ENCODE data around the gene AUTS2. TPM values are rescaled to one million over a fixed set of nuclear protein-coding genes. Genes with fewer than 3 reads are reported as not detected.
A peak's percentile ranks its signal among the peaks of the same experiment; 100 is the strongest.

Gene AUTS2
- total RNA-seq, 1 donor from 2014 or later, result 125 TPM

- peaks cover 36% of the 10 kb centered on the region for H3K27me3 Mint-ChIP-seq
- H3K4me3 Mint-ChIP-seq (ENCODE audit: low read depth), result no peak overlapping the region
- no peak for TF ChIP-seq CTCF (IDR thresholded peaks at IDR 0.05; ENCODE audit: unreplicated experiment)
- H3K4me1 Mint-ChIP-seq (ENCODE audit: low read depth), result peaks cover 47% of the 10 kb centered on the region
- no peak overlapping the region for H3K27ac Mint-ChIP-seq
- no peaks in the 10 kb centered on the region for H3K9me3 Mint-ChIP-seq (ENCODE audit: low read depth)
- no peak for DNase-seq (ENCODE audit: low spot score, unreplicated experiment)
- H3K36me3 Mint-ChIP-seq (ENCODE audit: insufficient read depth), result peaks cover 10% of the 10 kb centered on the region
Measured at GRCh38 chr7:70569335-70569819, 971.1 kb downstream of the AUTS2 start.

- peaks cover 41% of the 10 kb centered on the region for H3K27me3 Mint-ChIP-seq
Measured at GRCh38 chr7:70570029-70570428, 971.8 kb downstream of the AUTS2 start.

GRCh38 chr7:70570961-70571360 is 972.7 kb downstream of the AUTS2 start:
- H3K27ac Mint-ChIP-seq, result peak overlapping the region; percentile 81

More at GRCh38 chr7:70570029-70570428, 971.8 kb downstream of the AUTS2 start:
- no peak for DNase-seq (ENCODE audit: low spot score, unreplicated experiment)
- Mint-ChIP-seq H3K4me3 (ENCODE audit: low read depth) (no peak overlapping the region), H3K9me3 (ENCODE audit: low read depth) (no peaks in the 10 kb centered on the region), H3K27ac (no peak overlapping the region), H3K36me3 (ENCODE audit: insufficient read depth) (peaks cover 12% of the 10 kb centered on the region), H3K4me1 (ENCODE audit: low read depth) (peaks cover 47% of the 10 kb centered on the region)
- TF ChIP-seq CTCF (IDR thresholded peaks at IDR 0.05; ENCODE audit: unreplicated experiment), result no peak

GRCh38 chr7:70571403-70571934 is 973.2 kb downstream of the AUTS2 start:
- DNase-seq (ENCODE audit: low spot score, unreplicated experiment), result no peak
- H3K4me3 Mint-ChIP-seq (ENCODE audit: low read depth), result no peak overlapping the region

More at GRCh38 chr7:70570961-70571360, 972.7 kb downstream of the AUTS2 start:
- no peak for TF ChIP-seq CTCF (IDR thresholded peaks at IDR 0.05; ENCODE audit: unreplicated experiment)
- Mint-ChIP-seq H3K4me3 (ENCODE audit: low read depth) (no peak overlapping the region), H3K36me3 (ENCODE audit: insufficient read depth) (peaks cover 12% of the 10 kb centered on the region), H3K4me1 (ENCODE audit: low read depth) (peaks cover 47% of the 10 kb centered on the region), H3K9me3 (ENCODE audit: low read depth) (no peaks in the 10 kb centered on the region), H3K27me3 (peaks cover 36% of the 10 kb centered on the region)
- DNase-seq (ENCODE audit: low spot score, unreplicated experiment), result no peak

GRCh38 chr7:70571961-70572360 is 973.7 kb downstream of the AUTS2 start:
- no peak overlapping the region for H3K4me3 Mint-ChIP-seq (ENCODE audit: low read depth)
- H3K9me3 Mint-ChIP-seq (ENCODE audit: low read depth), result no peaks in the 10 kb centered on the region

More at GRCh38 chr7:70571403-70571934, 973.2 kb downstream of the AUTS2 start:
- H3K4me1 Mint-ChIP-seq (ENCODE audit: low read depth), result peaks cover 47% of the 10 kb centered on the region
- peaks cover 15% of the 10 kb centered on the region for H3K36me3 Mint-ChIP-seq (ENCODE audit: insufficient read depth)
- peaks cover 37% of the 10 kb centered on the region for H3K27me3 Mint-ChIP-seq
- TF ChIP-seq CTCF (IDR thresholded peaks at IDR 0.05; ENCODE audit: unreplicated experiment), result no peak
- no peaks in the 10 kb centered on the region for H3K9me3 Mint-ChIP-seq (ENCODE audit: low read depth)
- H3K27ac Mint-ChIP-seq, result peak overlapping the region; percentile 81

More at GRCh38 chr7:70571961-70572360, 973.7 kb downstream of the AUTS2 start:
- Mint-ChIP-seq H3K27me3 (peaks cover 38% of the 10 kb centered on the region), H3K36me3 (ENCODE audit: insufficient read depth) (peaks cover 17% of the 10 kb centered on the region), H3K27ac (peak overlapping the region; percentile 81), H3K4me1 (ENCODE audit: low read depth) (peaks cover 47% of the 10 kb centered on the region)
- no peak for DNase-seq (ENCODE audit: low spot score, unreplicated experiment)
- TF ChIP-seq CTCF (IDR thresholded peaks at IDR 0.05; ENCODE audit: unreplicated experiment), result no peak
